ENCODE data around the gene BLMH. TPM values are rescaled to one million over a fixed set of nuclear protein-coding genes. Genes with fewer than 3 reads are reported as not detected.

Gene BLMH
- total RNA-seq, 1 experiment from 2014 or later = 59.0 TPM

DNA sequence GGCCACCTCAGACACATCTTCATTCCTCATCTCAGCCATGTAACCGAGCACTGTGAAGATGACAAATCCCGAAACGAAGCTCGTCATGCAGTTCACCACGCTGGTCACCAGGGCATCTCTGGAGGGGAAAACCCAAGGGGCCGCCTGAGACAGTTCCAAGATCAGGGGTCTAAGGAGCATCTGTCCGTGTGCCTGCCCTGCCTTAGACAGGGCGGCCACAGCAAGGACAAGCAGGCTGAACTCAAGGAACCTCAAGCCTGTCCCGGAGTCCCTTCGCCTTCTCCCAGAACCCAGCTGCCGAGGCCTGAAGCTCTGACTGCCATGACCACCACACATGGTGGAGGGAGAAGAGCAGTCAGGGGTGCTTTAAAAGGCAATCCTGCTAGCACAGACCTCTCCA, 79.0 kb downstream of the BLMH start:
- Histone ChIP-seq H3K9me3 (ENCODE audit: control insufficient read depth, insufficient read depth, low read depth, low read length) (no peaks in the 10 kb centered on the region), H3K4me3 (ENCODE audit: low read depth in 2 of 2, low read length in 2 of 2) (no peak overlapping the region), H3K4me1 (ENCODE audit: control insufficient read depth, insufficient read depth, low read length) (no peaks in the 10 kb centered on the region), H3K27me3 (ENCODE audit: control insufficient read depth, insufficient read depth, low read length) (no peaks in the 10 kb centered on the region), H3K27ac (ENCODE audit: low read length) (no peak overlapping the region), H3K36me3 (ENCODE audit: control insufficient read depth, insufficient read depth, low read length) (no peaks in the 10 kb centered on the region)
- TF ChIP-seq POLR2AphosphoS5 (IDR thresholded peaks at IDR 0.05; ENCODE audit: low read depth, low read length) (no peak), SIN3A (IDR thresholded peaks at IDR 0.05; ENCODE audit: borderline replicate concordance, insufficient read depth, low read depth, low read length) (no peak)
- DNase-seq (ENCODE audit: low read depth, low spot score) = no peak
- in situ Hi-C loops (cut with HindIII; ENCODE audit: low pct_unique_long_range_greater_than_20kb, low sequenced_read_pairs) = no loop called here
- CTCF ChIA-PET = interaction anchor here (0.6 kb wide), 1 partner anchor 131 kb away, joined by 3 read pairs; no protein-coding TSS in a partner anchor
- POLR2A ChIA-PET = no interaction called here
- no TSS peak for BruUV-seq (replicated peaks)
- ATAC-seq = peak; percentile 53; the same call in 1 of the 2 replicates
- intact Hi-C loops (cut with micrococcal nuclease; ENCODE audit: unreplicated experiment) = no loop called here

- in situ Hi-C loops (cut with HindIII; ENCODE audit: low pct_unique_long_range_greater_than_20kb, low sequenced_read_pairs) = no loop called here
- Histone ChIP-seq H3K27me3 (ENCODE audit: control insufficient read depth, insufficient read depth, low read length) (no peaks in the 10 kb centered on the region), H3K9me3 (ENCODE audit: control insufficient read depth, insufficient read depth, low read depth, low read length) (no peaks in the 10 kb centered on the region), H3K4me1 (ENCODE audit: control insufficient read depth, insufficient read depth, low read length) (no peaks in the 10 kb centered on the region), H3K27ac (ENCODE audit: low read length) (no peak overlapping the region), H3K4me3 (ENCODE audit: low read depth in 2 of 2, low read length in 2 of 2) (no peak overlapping the region), H3K36me3 (ENCODE audit: control insufficient read depth, insufficient read depth, low read length) (no peaks in the 10 kb centered on the region)
- ChIA-PET CTCF (no interaction called here), POLR2A (no interaction called here)
- DNase-seq (ENCODE audit: low read depth, low spot score) (no peak), ATAC-seq (no peak)
- TF ChIP-seq POLR2AphosphoS5 (IDR thresholded peaks at IDR 0.05; ENCODE audit: low read depth, low read length) (no peak), SIN3A (IDR thresholded peaks at IDR 0.05; ENCODE audit: borderline replicate concordance, insufficient read depth, low read depth, low read length) (no peak), TCF7L2 (IDR thresholded peaks at IDR 0.05; ENCODE audit: low read depth, low read length) (no peak)
- TF ChIP-seq, protein P1, sequence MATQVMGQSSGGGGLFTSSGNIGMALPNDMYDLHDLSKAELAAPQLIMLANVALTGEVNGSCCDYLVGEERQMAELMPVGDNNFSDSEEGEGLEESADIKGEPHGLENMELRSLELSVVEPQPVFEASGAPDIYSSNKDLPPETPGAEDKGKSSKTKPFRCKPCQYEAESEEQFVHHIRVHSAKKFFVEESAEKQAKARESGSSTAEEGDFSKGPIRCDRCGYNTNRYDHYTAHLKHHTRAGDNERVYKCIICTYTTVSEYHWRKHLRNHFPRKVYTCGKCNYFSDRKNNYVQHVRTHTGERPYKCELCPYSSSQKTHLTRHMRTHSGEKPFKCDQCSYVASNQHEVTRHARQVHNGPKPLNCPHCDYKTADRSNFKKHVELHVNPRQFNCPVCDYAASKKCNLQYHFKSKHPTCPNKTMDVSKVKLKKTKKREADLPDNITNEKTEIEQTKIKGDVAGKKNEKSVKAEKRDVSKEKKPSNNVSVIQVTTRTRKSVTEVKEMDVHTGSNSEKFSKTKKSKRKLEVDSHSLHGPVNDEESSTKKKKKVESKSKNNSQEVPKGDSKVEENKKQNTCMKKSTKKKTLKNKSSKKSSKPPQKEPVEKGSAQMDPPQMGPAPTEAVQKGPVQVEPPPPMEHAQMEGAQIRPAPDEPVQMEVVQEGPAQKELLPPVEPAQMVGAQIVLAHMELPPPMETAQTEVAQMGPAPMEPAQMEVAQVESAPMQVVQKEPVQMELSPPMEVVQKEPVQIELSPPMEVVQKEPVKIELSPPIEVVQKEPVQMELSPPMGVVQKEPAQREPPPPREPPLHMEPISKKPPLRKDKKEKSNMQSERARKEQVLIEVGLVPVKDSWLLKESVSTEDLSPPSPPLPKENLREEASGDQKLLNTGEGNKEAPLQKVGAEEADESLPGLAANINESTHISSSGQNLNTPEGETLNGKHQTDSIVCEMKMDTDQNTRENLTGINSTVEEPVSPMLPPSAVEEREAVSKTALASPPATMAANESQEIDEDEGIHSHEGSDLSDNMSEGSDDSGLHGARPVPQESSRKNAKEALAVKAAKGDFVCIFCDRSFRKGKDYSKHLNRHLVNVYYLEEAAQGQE (IDR thresholded peaks at IDR 0.05; ENCODE audit: insufficient read depth in 1 of 2, low read depth in 2 of 2, low read length in 1 of 2) = no peak
- TF ChIP-seq, protein P2, sequence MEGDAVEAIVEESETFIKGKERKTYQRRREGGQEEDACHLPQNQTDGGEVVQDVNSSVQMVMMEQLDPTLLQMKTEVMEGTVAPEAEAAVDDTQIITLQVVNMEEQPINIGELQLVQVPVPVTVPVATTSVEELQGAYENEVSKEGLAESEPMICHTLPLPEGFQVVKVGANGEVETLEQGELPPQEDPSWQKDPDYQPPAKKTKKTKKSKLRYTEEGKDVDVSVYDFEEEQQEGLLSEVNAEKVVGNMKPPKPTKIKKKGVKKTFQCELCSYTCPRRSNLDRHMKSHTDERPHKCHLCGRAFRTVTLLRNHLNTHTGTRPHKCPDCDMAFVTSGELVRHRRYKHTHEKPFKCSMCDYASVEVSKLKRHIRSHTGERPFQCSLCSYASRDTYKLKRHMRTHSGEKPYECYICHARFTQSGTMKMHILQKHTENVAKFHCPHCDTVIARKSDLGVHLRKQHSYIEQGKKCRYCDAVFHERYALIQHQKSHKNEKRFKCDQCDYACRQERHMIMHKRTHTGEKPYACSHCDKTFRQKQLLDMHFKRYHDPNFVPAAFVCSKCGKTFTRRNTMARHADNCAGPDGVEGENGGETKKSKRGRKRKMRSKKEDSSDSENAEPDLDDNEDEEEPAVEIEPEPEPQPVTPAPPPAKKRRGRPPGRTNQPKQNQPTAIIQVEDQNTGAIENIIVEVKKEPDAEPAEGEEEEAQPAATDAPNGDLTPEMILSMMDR (IDR thresholded peaks at IDR 0.05) = no peak
- no TSS peak for BruUV-seq (replicated peaks)
- intact Hi-C loops (cut with micrococcal nuclease; ENCODE audit: unreplicated experiment) = no loop called here
These were observed 80.4 kb downstream of the BLMH start for GRCh38 chr17:30211371-30211770.

- Histone ChIP-seq H3K36me3 (ENCODE audit: control insufficient read depth, insufficient read depth, low read length) (no peaks in the 10 kb centered on the region), H3K27ac (ENCODE audit: low read length) (no peak overlapping the region), H3K27me3 (ENCODE audit: control insufficient read depth, insufficient read depth, low read length) (no peaks in the 10 kb centered on the region), H3K9me3 (ENCODE audit: control insufficient read depth, insufficient read depth, low read depth, low read length) (no peaks in the 10 kb centered on the region), H3K4me3 (ENCODE audit: low read depth in 2 of 2, low read length in 2 of 2) (no peak overlapping the region), H3K4me1 (ENCODE audit: control insufficient read depth, insufficient read depth, low read length) (no peaks in the 10 kb centered on the region)
- ChIA-PET CTCF (no interaction called here), POLR2A (no interaction called here)
- BruUV-seq (replicated peaks) = no TSS peak
- DNase-seq (ENCODE audit: low read depth, low spot score) (no peak), ATAC-seq (no peak)
- in situ Hi-C loops (cut with HindIII; ENCODE audit: low pct_unique_long_range_greater_than_20kb, low sequenced_read_pairs) (no loop called here), intact Hi-C loops (cut with micrococcal nuclease; ENCODE audit: unreplicated experiment) (no loop called here)
- no peak for TF ChIP-seq POLR2AphosphoS5 (IDR thresholded peaks at IDR 0.05; ENCODE audit: low read depth, low read length)
- TF ChIP-seq, protein P1 (IDR thresholded peaks at IDR 0.05; ENCODE audit: insufficient read depth in 1 of 2, low read depth in 2 of 2, low read length in 1 of 2) = no peak
These were observed 80.8 kb downstream of the BLMH start for GRCh38 chr17:30210901-30211300.

All from Panc1 (cell line).